ENCODE data around the gene ZSCAN29. TPM values are rescaled to one million over a fixed set of nuclear protein-coding genes. Genes with fewer than 3 reads are reported as not detected.

ZSCAN29 gene
- total and polyA plus RNA-seq, 8 donors: 7.0 to 18.8 (median 12.8) TPM

DNA sequence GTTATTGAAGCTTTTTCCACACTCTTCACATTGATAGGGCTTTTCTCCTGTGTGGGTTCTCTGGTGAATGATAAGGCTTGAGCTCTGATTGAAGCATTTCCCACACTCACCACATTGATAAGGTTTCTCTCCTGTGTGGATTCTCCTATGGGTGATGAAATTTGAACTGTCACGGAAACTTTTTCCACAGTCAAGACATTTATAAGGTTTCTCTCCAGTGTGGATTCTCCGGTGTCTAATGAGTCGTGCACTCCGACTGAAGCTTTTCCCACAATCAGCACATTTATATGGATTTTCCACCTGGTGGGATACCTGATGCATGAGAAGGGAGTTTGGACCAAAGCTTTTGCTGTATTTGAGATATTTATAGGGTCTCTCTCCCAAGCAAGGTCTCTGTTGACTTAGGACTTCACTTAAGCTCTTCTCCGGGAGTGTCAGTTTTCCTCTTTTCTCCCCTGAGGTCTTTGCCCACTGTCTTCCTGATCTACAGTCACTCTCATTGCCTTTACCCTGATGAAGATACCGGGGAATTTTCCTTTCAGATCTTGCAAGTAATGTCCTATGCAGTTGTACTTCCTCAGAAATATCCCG lies 9.4 kb downstream of the ZSCAN29 start:
- 97 to 98% methylated on average over 7 of the region's 7 CpGs for WGBS, 2 donors
- no peak overlapping the region for H3K4me3 ChIP-seq
- peaks cover 13 to 70% (median 17%) of the 10 kb centered on the region in 3 donors for H3K36me3 ChIP-seq
- H3K9me3 ChIP-seq: no peaks in the 10 kb centered on the region
- ATAC-seq (no peak), DNase-seq (no peak), FAIRE-seq (no peak)
- intact Hi-C loops (cut with DNase I): no loop called here
- no peaks in the 10 kb centered on the region for H3K4me1 ChIP-seq
- no peaks in the 10 kb centered on the region for H3K27me3 ChIP-seq
- TF ChIP-seq, protein P1, sequence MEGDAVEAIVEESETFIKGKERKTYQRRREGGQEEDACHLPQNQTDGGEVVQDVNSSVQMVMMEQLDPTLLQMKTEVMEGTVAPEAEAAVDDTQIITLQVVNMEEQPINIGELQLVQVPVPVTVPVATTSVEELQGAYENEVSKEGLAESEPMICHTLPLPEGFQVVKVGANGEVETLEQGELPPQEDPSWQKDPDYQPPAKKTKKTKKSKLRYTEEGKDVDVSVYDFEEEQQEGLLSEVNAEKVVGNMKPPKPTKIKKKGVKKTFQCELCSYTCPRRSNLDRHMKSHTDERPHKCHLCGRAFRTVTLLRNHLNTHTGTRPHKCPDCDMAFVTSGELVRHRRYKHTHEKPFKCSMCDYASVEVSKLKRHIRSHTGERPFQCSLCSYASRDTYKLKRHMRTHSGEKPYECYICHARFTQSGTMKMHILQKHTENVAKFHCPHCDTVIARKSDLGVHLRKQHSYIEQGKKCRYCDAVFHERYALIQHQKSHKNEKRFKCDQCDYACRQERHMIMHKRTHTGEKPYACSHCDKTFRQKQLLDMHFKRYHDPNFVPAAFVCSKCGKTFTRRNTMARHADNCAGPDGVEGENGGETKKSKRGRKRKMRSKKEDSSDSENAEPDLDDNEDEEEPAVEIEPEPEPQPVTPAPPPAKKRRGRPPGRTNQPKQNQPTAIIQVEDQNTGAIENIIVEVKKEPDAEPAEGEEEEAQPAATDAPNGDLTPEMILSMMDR (IDR thresholded peaks at IDR 0.05): no peak
- H3K27ac ChIP-seq: no peak overlapping the region

GRCh38 chr15:43360821-43361220 lies 10.0 kb downstream of the ZSCAN29 start:
- 88 to 100% methylated on average over 4 of the region's 4 CpGs for WGBS, 2 donors
- no peak for DNase-seq
- TF ChIP-seq, protein P1 (IDR thresholded peaks at IDR 0.05): no peak
- ATAC-seq: no peak
- intact Hi-C loops (cut with DNase I): no loop called here
- H3K27me3 ChIP-seq: no peaks in the 10 kb centered on the region
- no peak overlapping the region for H3K4me3 ChIP-seq
- H3K4me1 ChIP-seq: no peaks in the 10 kb centered on the region
- H3K36me3 ChIP-seq: peaks cover 13 to 64% (median 17%) of the 10 kb centered on the region in 3 donors
- H3K27ac ChIP-seq: no peak overlapping the region
- H3K9me3 ChIP-seq: no peaks in the 10 kb centered on the region
- no peak for FAIRE-seq

DNA sequence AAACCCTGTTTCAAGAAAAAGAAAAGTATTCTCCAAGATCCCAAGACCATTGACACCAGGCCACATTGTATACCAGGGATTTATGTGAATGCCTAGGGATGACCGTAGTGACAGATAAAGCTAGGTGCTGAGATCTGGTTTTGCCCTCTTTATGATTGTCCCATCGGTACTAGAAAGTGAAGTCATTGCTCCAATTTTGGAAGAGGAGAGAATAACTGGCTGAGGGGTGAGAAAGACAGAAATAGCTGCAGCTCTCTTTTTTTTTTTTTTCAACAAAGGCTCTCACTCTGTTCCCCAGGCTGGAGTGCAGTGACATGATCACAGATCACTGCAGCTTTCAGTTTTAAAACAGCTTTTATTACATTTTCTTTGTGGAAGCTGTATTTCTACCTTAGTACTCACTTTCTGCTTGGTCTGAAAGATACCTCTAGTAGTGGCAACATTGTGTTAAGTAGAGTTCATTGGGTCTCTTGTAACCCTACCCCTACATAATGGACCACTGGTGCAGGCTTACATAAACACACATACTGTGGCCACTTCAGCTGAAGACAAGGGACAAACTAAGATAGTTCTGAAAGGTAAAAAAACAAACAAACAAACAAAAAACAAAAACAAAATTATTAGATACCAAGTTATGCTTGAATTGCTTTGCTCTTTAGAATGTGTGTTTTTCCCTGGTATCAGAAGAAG lies 18.0 kb downstream of the ZSCAN29 start:
- intact Hi-C loops (cut with DNase I): no loop called here
- Histone ChIP-seq H3K4me3 (no peak overlapping the region), H3K27ac (no peak overlapping the region), H3K27me3 (no peaks in the 10 kb centered on the region), H3K36me3 (peaks cover 0 to 9% (median 0%) of the 10 kb centered on the region in 3 donors), H3K4me1 (no peaks in the 10 kb centered on the region), H3K9me3 (no peaks in the 10 kb centered on the region)
- TF ChIP-seq, protein P1 (IDR thresholded peaks at IDR 0.05): no peak
- 90 to 97% methylated on average over 2 of the region's 2 CpGs for WGBS, 2 donors
- no peak for ATAC-seq
- FAIRE-seq: no peak
- DNase-seq: no peak

DNA sequence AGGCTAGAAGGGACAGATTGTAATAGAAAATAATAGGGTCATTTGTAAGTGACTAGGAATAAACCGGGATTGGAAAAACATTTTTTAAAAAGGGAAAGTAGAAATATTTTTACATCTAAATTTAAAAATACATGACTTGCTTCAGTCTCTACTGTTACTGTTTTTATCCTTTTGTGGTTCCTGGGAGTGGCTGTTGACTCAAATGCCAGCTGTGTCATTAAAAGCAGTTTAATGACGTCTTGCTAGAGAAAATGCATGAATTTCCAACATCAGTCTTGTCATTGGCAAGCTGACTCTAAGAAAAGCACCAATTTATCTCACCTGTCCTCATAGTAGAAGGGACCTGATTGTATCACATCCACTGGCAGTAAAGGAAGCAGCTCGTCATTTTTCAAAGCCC lies 23.7 kb downstream of the ZSCAN29 start:
- TF ChIP-seq, protein P1 (IDR thresholded peaks at IDR 0.05): no peak
- DNase-seq: no peak
- H3K27me3 ChIP-seq: no peaks in the 10 kb centered on the region
- no peak overlapping the region for H3K4me3 ChIP-seq
- no peaks in the 10 kb centered on the region for H3K4me1 ChIP-seq
- no peak for ATAC-seq
- 81 to 90% methylated on average over 3 of the region's 3 CpGs for WGBS, 2 donors
- intact Hi-C loops (cut with DNase I): no loop called here
- FAIRE-seq: no peak
- H3K9me3 ChIP-seq: no peaks in the 10 kb centered on the region
- no peak overlapping the region for H3K27ac ChIP-seq
- H3K36me3 ChIP-seq: peaks cover 0 to 9% (median 0%) of the 10 kb centered on the region in 3 donors

DNA sequence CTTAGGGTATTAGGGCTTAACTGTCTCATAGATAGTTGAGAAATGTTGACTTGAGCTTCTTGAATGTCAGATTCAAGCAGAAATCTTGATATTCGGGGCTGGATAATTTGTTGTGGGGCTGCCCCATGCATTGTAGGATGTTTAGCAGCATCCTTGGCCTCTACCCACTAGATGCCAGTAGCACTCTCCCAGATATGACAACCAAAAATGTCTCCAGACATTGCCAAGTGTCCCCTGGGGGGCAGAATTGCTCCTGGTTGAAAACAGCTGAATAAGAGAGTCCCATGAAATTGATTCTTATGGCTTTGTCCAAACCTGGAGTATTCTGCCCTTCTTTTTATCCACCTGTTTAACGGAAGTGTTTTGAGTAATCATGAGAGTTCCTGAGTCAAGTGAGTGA lies 24.5 kb downstream of the ZSCAN29 start:
- intact Hi-C loops (cut with DNase I): no loop called here
- Histone ChIP-seq H3K4me1 (no peaks in the 10 kb centered on the region), H3K36me3 (peaks cover 0 to 9% (median 0%) of the 10 kb centered on the region in 3 donors), H3K4me3 (no peak overlapping the region), H3K27ac (no peak overlapping the region), H3K9me3 (no peaks in the 10 kb centered on the region), H3K27me3 (no peaks in the 10 kb centered on the region)
- FAIRE-seq: no peak
- no peak for ATAC-seq
- 74 to 85% methylated on average over 2 of the region's 2 CpGs for WGBS, 2 donors
- TF ChIP-seq, protein P1 (IDR thresholded peaks at IDR 0.05): no peak
- DNase-seq: no peak
